Measurements from ENCODE around the gene TPGS1. TPM values are rescaled to one million over a fixed set of nuclear protein-coding genes. Genes with fewer than 3 reads are reported as not detected.

The TPGS1 gene, protein sequence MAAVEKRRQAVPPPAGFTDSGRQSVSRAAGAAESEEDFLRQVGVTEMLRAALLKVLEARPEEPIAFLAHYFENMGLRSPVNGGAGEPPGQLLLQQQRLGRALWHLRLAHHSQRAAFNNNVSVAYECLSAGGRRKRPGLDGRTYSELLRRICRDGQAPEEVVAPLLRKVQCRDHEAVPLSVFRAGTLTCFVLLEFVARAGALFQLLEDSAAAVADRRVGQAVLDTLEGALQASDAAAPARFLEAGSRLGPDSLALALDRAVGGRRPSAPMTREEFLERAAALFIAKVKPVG
- total RNA-seq = 20.6 and 35.6 TPM in 2 replicates

DNA sequence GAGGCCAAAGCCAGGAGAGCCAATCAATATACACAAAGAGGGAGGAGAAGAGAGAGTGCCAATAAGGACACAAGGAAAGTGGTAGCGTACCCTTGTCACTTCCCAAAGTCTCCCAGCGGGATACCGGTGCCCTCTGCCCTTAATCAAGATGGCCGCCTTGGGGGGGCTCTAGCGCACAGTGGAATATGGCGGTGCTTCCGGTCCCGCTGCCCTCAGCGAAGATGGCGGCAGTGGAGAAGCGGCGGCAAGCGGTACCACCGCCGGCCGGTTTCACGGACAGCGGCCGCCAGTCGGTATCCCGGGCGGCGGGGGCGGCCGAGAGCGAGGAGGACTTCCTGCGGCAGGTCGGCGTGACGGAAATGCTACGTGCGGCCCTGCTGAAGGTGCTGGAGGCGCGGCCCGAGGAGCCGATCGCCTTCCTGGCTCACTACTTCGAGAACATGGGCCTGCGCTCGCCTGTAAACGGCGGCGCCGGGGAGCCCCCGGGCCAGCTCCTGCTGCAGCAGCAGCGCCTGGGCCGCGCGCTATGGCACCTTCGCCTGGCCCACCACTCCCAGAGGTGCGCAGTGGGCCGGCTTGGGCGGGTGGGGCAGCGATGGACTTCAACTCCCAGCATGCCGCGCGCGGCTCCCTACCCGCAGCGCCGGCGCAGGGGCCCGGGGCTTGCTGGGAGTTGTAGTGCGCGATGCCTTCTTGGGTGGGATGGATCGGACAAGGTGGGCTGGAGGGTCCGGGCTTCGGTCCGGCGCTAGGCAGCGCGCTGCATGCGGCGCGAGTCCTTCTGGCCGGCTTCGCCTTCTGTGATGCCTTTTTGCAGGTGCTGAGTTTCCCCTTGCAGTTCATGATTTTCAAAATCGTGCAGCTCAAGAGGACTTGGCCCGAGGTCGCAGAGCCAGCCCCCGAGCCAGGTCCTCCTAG, at the start of gene TPGS1:
TPGS1 (plus strand) TSS at position 212 of the 918 bp plus-strand sequence; CDS start at position 222, 10 bp downstream.

DNA sequence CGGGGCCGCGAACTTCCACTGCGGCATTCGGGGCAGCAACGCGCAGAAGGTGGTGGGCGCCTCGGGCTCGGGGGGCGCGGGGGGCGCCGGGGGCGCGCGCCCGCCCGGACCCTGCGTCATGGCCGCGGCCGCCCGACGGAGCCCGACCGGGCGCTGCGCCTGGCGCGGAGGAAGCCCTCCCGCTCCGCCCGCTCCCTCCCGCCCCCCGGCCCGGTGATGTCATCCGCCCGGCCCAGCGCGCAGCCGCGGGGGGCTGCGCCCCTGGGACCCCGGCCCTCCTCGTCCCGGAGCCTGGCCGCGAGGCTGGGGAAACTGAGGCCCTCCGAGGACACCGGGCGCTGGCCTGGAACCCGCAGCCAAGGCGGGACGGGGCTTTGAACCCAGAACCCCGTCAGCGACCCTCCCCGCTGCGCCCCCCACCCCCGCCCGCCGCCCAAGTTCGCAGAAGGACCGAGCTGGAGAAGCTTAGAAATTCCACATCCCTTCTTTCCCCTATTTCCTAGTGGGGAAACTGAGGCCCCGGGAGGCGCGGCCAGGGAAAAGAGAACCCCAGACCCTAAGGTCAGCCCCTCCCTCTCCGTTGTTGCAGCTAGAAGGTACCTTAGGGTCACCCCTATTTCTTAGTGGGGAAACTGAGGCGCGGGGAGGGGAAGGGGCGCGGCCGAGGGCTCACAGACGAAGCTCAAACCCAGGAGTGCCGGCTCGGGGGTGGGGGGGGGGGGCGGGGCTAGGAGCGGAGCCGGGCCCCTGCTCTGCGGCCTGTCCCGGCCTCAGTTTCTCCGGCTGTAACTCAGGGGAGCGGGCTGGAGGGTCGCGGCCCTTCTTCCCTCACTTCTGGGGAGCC, 46.2 kb upstream of the TPGS1 start, which contains the start of gene SHC2:
SHC2 (minus strand) TSS at position 157 of the 844 bp plus-strand sequence; CDS start at position 120, 37 bp downstream.

DNA sequence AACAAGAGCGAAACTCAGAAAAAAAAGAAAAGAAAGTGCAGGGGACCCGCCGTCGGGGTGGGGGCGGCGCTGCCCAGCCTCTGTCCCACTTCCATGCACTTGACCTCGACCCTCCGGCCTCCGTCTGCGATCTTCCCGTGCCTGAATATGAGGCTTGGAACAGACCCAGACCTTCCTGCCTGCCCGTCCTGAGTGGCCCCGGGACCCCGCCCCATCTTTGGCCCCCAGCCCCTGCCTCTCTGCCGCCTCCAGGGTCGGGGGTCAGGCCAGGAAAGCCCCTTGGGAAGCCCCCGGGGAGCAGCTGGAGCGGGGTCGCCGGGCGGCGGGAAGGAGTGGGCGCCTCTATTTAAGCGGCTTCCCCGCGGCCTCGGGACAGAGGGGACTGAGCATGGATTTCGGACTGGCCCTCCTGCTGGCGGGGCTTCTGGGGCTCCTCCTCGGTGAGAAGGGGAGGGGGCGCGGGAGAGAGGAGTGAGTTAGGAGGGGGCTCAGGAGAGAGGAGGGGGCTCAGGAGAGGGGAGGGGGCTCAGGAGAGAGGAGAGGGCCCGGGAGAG, 11.1 kb upstream of the TPGS1 start, which contains the start of gene MADCAM1:
MADCAM1 (plus strand) TSS at position 375 of the 554 bp plus-strand sequence; CDS start at position 389, 14 bp downstream.

DNA sequence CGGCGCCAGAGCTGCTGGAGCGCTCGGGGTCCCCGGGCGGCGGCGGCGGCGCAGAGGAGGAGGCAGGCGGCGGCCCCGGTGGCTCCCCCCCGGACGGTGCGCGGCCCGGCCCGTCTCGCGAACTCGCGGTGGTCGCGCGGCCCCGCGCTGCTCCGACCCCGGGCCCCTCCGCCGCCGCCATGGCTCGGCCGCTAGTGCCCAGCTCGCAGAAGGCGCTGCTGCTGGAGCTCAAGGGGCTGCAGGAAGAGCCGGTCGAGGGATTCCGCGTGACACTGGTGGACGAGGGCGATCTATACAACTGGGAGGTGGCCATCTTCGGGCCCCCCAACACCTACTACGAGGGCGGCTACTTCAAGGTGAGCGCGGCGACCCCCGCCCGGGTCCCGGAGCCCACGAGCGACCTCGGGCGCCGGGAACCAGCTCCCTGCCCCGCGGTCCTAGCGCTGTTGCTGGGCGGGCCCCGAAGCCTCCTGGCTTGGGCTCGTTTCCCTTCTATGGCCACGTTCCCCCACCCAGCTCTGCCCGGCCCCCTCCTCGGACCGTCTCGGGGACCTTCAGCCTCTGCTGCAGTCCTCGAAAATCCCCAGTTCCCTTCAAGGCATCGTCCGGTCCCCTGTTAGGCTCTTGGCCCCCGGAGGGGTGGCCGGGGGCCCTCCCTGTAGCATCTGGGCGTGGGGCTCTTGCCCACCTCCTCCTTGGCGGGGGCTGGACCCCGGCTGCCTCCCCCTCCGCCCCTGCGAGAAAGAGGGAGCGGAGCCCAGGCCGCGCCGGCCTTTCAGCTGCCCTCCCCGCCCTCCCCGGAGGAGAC, 24.7 kb downstream of the TPGS1 start, which contains the start of gene CDC34:
CDC34 (plus strand) TSS at position 8 of the 808 bp plus-strand sequence; CDS start at position 180, 172 bp downstream.

DNA sequence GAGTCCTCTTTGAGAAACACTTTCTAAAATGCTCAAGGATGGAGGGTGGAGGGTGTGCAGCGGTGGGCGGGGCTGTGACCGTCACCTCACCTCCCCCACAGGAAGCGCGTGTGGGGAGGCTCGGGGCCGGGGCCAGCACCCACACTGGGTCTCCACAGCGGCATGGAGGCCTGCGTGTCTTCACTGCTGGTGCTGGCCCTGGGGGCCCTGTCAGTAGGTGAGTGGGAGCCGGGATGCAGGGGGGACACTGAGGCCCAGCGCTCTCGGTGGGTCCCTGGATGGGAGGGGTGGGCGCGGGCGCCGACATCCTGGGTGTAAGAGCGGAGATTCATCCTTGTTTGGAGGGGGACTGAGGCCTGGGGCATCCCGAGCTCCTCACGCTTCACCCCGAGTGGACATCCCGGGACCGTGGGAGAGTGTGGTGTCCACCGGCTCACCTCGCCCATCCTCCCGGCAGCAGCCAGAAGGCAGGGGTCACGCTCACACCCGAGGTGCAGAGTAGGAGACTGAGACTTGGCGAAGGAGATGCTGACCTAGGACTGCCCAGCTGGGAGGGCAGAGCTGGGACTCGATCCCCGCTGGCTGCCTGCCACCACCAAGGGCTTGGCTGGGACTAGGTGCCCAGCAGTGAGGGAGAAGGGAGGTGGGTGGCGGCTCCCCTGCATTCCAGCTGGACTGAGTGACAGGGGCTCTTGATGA, 36.8 kb downstream of the TPGS1 start, which contains the start of gene GZMM:
GZMM (plus strand) TSS at position 144 of the 699 bp plus-strand sequence; CDS start at position 163, 19 bp downstream.

Other genes with a start within 250 kb of the TPGS1 start
- 7.3 and 51.1 TPM in 2 replicates for gene PLPP2, start 216.1 kb upstream of the TPGS1 start, total RNA-seq
- 18.4 and 60.6 TPM in 2 replicates for gene MIER2, start 162.7 kb upstream of the TPGS1 start, total RNA-seq
- gene C2CD4C, start 98.3 kb upstream of the TPGS1 start, total RNA-seq = under 0.01 and 0.28 TPM in 2 replicates
- 0.78 and 1.8 TPM in 2 replicates for gene SHC2, start 46.5 kb upstream of the TPGS1 start, total RNA-seq
- under 0.01 TPM in 1 of 2 replicates, not detected in the other for gene MADCAM1, start 11.0 kb upstream of the TPGS1 start, total RNA-seq
- gene CDC34, start 24.3 kb downstream of the TPGS1 start, total RNA-seq = 54.3 and 60.8 TPM in 2 replicates
- gene GZMM, start 36.6 kb downstream of the TPGS1 start, total RNA-seq = not detected in 2 replicates
- 507 and 644 TPM in 2 replicates for gene BSG, start 65.1 kb downstream of the TPGS1 start, total RNA-seq
- 1.2 and 3.5 TPM in 2 replicates for gene HCN2, start 82.4 kb downstream of the TPGS1 start, total RNA-seq
- gene POLRMT, start 126.0 kb downstream of the TPGS1 start, total RNA-seq = 24.3 and 37.9 TPM in 2 replicates
- gene FGF22, start 132.4 kb downstream of the TPGS1 start, total RNA-seq = not detected in 2 replicates
- 16.6 and 29.8 TPM in 2 replicates for gene RNF126, start 155.7 kb downstream of the TPGS1 start, total RNA-seq
- gene FSTL3, start 168.9 kb downstream of the TPGS1 start, total RNA-seq = 189 and 372 TPM in 2 replicates
- not detected in 2 replicates for gene PRSS57, start 188.0 kb downstream of the TPGS1 start, total RNA-seq
- 0.28 and 0.89 TPM in 2 replicates for gene PALM, start 201.4 kb downstream of the TPGS1 start, total RNA-seq
- gene MISP, start 243.6 kb downstream of the TPGS1 start, total RNA-seq = not detected in 2 replicates